HCT116 (cell line): ENCODE results near the gene SWAP70.

Experiments
- ELF1 ChIP-seq: IDR thresholded peaks from 2 replicates; pipeline ENCODE4 v1.6.1; 2012; ENCODE audit warnings: low read depth, borderline replicate concordance
- EZH2 ChIP-seq: fragments of 200-600 bp; sonication (generic); IDR thresholded peaks from 2 replicates; pipeline ENCODE4 v1.6.1; 2017; ENCODE audit warnings: antibody characterized with exemption, mixed run types
- MAX ChIP-seq: IDR thresholded peaks from 2 replicates; pipeline ENCODE4 v1.6.1; 2012
- POLR2AphosphoS5 ChIP-seq: IDR thresholded peaks from 2 replicates; pipeline ENCODE4 v1.6.1; 2011; ENCODE audit warnings: mild to moderate bottlenecking, low read depth, low read length, moderate library complexity
- RAD21 ChIP-seq: IDR thresholded peaks from 2 replicates; pipeline ENCODE4 v1.6.1; 2012; ENCODE audit warnings: low read depth, mild to moderate bottlenecking
- SP1 ChIP-seq: IDR thresholded peaks from 2 replicates; pipeline ENCODE4 v1.6.1; 2012; ENCODE audit warnings: low read depth
- TF ChIP-seq, protein P1 (sequence below), 3 experiments: fragments of 200-600 bp in 1 of 3; sonication (generic) in 1 of 3; IDR thresholded peaks in 2 of 3; conservative IDR thresholded peaks in 1 of 3; 2 replicates each; pipeline ENCODE4 v1.5.1; 2012 to 2017; ENCODE audit warnings: low read depth in 2 of 3, low read length in 2 of 3, antibody characterized with exemption in 1 of 3, borderline replicate concordance in 1 of 3, control low read depth in 1 of 3, mild to moderate bottlenecking in 1 of 3, mixed read lengths in 1 of 3, mixed run types in 1 of 3, moderate library complexity in 1 of 3; ENCODE audit not compliant: insufficient read depth in 1 of 3

- TF ChIP-seq, protein P1, sequence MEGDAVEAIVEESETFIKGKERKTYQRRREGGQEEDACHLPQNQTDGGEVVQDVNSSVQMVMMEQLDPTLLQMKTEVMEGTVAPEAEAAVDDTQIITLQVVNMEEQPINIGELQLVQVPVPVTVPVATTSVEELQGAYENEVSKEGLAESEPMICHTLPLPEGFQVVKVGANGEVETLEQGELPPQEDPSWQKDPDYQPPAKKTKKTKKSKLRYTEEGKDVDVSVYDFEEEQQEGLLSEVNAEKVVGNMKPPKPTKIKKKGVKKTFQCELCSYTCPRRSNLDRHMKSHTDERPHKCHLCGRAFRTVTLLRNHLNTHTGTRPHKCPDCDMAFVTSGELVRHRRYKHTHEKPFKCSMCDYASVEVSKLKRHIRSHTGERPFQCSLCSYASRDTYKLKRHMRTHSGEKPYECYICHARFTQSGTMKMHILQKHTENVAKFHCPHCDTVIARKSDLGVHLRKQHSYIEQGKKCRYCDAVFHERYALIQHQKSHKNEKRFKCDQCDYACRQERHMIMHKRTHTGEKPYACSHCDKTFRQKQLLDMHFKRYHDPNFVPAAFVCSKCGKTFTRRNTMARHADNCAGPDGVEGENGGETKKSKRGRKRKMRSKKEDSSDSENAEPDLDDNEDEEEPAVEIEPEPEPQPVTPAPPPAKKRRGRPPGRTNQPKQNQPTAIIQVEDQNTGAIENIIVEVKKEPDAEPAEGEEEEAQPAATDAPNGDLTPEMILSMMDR (IDR thresholded peaks at IDR 0.05 in 2 of 3, conservative IDR thresholded peaks at IDR 0.05 in 1 of 3; ENCODE audit: borderline replicate concordance in 1 of 3, insufficient read depth in 1 of 3, low read depth in 2 of 3, low read length in 2 of 3): no peak
- TF ChIP-seq RAD21 (no peak), EZH2 (no peak), POLR2AphosphoS5 (no peak), SP1 (no peak), MAX (no peak), ELF1 (no peak)
Measured at GRCh38 chr11:9662273-9662672, 1.6 kb upstream of the SWAP70 start.
